Large intestine (tissue), 1 donor: ENCODE data around the gene HOMER3. TPM values are rescaled to one million over a fixed set of nuclear protein-coding genes. Genes with fewer than 3 reads are reported as not detected.

ENCODE experiments used
- polyA plus RNA-seq: library from polyadenylated mRNA; unstranded; fragments of 120-200 nt; gene quantifications from one replicate; pipeline ENCODE4 v1.2.1, GENCODE V29; 2013

The HOMER3 gene
- polyA plus RNA-seq, 1 donor: 13.9 TPM

Other genes starting within 250 kb of the HOMER3 start
- 1.2 TPM for gene COMP, start 149.9 kb downstream of the HOMER3 start, polyA plus RNA-seq
- 52.3 TPM for gene UPF1, start 109.3 kb downstream of the HOMER3 start, polyA plus RNA-seq
- gene CERS1, start 45.1 kb downstream of the HOMER3 start, polyA plus RNA-seq: 3.1 TPM
- gene COPE, start 21.8 kb downstream of the HOMER3 start, polyA plus RNA-seq: 135 TPM
- 34.3 TPM for gene DDX49, start 21.5 kb downstream of the HOMER3 start, polyA plus RNA-seq
- 90.0 TPM for gene SUGP2, start 92.3 kb upstream of the HOMER3 start, polyA plus RNA-seq
- gene ARMC6, start 92.4 kb upstream of the HOMER3 start, polyA plus RNA-seq: 21.0 TPM
- gene SLC25A42, start 122.8 kb upstream of the HOMER3 start, polyA plus RNA-seq: 12.9 TPM
- gene TMEM161A, start 197.3 kb upstream of the HOMER3 start, polyA plus RNA-seq: 29.0 TPM
- gene MEF2B, start 229.0 kb upstream of the HOMER3 start, polyA plus RNA-seq: 1.4 TPM